ENCODE data around the gene WRAP53.

Gene WRAP53

DNA sequence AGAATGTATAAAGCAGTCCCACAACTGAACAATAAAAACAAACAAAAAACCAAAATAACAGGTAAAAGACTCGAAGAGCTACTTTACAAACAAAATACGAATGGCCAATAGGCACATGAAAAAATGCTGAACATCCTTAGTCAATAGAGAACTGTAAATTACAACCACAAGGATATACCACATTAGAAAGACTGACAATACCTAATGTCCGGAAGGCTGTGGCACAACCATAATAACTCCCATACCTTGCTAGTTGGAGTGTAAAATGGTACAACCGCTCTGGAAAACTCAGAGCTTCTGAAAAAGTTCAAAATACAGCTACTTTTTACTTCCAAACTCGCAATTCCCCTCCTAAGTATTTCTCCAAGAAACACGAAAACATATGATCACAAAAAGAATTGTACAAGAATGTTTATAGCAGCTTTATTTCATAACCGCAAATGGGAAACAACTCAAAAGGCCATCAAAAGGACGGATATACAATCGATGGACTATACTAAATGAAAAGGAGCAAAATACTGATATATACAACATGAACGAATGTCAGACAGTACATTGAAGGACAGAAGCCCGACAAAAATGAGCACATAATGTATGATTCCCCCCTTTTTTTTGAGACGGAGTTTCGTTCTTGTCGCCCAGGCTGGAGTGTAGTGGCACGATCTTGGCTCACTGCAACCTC is 3.3 kb upstream of the WRAP53 start:
- FAIRE-seq: no peak

DNA sequence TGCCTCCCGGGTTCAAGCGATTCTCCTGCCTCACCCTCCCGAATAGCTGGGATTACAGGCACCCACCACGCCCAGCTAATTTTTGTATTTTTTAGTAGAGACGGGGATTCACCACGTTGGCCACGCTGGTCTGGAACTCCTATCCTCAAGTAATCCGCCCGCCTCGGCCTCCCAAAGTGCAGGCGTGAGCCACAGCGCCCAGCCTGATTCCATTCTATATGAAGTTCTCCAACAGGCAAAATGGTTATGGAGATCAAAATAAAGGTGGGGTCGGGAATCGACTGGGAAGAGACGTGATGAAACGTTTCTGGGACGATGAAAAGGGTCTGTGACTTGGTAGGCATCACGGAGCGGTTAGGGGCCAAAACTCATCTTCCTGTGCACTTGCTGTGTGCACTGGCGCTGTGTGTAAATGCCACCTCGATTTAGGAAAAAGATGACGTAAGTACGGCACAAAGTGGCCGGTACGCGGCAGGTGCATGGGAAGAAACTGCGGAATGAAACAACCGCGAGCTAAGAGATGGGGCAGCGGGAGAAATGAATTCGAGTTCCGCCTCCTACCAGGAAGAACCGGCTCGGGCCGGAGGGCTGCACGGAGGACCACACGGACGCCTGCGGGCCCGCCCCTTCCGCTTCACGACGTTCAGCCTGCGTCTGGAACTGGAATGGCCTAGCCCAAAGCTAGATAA is 2.6 kb upstream of the WRAP53 start:
- FAIRE-seq: no peak

DNA sequence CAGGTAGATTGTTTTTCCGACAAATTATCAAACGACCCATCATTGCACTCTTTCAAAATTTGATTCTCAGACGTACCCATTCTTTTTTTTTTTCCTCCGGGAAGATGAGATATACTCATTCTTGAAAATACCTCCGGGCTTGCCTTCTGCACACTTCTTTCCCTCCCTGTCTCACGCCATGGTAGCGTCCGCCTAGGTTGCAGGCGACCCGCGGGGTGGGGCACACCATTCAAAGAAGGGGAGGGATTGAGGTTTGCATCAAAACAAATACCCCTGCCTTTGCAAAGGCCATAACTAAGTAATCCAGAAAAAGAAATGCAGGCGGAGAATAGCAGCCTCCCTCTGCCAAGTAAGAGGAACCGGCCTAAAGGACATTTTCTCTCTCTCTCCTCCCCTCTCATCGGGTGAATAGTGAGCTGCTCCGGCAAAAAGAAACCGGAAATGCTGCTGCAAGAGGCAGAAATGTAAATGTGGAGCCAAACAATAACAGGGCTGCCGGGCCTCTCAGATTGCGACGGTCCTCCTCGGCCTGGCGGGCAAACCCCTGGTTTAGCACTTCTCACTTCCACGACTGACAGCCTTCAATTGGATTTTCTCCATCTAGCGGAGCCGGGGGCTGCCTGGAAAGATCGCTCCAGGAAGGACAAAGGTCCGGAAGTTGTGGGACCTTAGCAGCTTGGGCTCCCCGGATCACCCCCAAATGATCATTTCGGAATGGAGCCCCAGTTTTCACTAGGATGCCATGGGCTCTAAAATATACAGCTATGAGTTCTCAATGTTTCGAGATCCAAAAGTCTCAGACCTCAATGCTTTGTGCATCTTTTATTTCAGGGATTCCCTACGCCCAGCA is 1.8 kb upstream of the WRAP53 start:
- no peak for FAIRE-seq

DNA sequence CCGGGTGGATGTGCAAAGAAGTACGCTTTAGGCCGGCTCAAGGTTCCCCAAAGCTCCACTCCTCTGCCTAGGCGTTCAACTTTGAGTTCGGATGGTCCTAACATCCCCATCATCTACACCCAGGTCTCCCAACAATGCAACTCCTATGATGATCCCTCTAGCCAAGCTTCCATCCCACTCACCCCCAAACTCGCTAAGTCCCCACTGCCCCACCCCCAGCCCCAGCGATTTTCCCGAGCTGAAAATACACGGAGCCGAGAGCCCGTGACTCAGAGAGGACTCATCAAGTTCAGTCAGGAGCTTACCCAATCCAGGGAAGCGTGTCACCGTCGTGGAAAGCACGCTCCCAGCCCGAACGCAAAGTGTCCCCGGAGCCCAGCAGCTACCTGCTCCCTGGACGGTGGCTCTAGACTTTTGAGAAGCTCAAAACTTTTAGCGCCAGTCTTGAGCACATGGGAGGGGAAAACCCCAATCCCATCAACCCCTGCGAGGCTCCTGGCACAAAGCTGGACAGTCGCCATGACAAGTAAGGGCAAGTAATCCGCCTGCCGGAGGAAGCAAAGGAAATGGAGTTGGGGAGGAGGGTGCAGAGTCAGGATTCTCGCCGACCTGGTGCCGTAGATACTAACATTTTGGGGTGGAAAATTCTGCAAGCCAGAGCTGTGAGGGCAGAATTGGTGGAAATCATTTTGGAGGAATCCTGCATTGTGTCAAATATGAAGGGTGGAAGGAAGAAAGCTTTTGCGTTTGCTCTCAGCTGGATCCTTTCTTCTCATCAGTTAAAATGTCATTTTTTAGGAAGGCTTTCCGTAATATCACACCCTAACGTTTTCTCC is 987 bp upstream of the WRAP53 start, which contains the start of gene TP53:
Gene TP53, minus strand, starts transcription at position 419 of the 836 bp plus-strand sequence. CDS start 10,896 bp downstream, outside the sequence.
- peak; percentile 65 for FAIRE-seq

DNA sequence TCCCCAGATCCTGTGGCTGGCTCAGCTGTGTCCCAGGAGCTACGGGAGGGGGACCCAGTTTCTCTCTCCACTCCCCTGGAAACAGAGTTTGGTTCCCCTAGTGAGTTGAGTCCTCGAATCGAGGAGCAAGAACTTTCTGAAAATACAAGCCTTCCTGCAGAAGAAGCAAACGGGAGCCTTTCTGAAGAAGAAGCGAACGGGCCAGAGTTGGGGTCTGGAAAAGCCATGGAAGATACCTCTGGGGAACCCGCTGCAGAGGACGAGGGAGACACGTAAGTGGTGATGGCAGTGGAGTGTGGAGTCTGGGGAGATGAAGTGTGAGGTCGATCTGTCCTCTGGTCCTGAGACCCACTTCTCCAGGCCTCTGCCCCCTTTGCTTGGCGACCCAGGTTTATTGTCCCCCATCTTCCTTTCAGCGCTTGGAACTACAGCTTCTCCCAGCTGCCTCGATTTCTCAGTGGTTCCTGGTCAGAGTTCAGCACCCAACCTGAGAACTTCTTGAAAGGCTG is 585 bp downstream of the WRAP53 start:
- no peak for FAIRE-seq

DNA sequence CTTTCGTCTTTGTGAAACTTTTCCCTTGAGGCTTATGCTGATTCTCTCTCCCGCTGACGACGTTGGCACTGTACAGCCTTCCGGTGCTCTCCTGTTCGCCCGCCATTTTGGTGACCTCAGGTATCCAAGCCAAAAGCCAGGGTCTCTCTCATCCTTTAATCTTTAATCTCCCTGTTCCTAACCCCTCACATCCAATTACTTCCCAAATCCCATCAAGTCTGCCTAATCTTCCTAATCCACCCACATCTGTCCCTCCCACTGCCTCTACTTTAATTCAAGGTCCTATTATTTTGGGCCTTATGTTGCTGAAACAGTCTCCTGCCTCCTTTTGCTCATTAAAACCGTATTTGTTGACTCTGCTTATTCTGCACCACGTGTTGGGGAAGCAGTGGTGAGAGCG is 7.3 kb downstream of the WRAP53 start:
- FAIRE-seq: no peak

DNA sequence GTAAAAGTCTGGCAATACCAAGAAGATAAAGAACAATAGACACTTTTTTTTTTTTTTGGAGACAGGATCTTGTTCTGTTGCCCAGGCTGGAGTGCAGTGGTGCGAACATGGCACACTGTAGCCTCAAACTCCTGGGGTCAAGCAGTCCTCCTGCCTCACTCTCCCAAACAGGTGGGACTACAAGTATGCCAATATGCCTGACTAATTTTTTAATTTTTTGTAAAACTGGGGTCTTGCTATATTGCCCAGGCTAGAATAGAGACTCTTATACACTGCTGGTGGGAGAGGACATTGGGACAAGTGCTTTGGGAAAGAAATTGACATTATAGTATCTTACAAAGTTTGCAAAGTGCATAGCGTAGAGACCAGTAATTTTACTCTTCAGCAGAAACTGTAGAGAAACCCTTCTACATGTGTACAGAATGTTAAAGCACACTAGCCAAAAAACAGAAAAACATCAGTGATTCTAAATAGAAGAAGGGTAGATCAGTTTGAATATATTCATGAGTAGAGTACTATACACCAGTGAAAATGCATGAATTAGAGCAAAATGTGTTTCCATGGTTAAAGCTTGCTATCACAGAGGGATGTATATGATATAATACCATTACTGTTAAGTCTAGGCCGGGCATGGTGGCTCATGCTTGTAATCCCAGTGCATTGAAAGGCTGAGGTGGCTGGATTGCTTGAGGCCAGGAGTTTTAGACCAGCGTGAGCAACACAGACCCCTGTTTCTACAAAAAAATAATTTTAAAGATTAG is 9.7 kb downstream of the WRAP53 start:
- no peak for FAIRE-seq

DNA sequence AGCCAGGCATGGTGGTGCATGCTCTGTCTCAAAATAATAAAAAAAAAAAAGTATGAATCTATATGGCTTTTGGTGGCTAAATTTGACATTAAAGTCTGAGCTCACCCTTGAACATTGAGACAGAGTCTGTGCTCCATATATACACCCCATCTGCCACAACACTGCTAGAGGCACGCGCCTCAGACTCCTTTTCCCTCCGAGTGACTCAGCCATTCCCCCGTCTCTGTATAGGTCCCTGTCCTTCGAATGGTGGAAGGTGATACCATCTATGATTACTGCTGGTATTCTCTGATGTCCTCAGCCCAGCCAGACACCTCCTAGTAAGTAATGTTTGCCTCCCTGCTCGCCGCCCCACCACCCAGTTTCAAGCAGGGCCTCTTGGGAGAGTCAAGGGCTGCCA is 12.2 kb downstream of the WRAP53 start:
- FAIRE-seq: no peak

DNA sequence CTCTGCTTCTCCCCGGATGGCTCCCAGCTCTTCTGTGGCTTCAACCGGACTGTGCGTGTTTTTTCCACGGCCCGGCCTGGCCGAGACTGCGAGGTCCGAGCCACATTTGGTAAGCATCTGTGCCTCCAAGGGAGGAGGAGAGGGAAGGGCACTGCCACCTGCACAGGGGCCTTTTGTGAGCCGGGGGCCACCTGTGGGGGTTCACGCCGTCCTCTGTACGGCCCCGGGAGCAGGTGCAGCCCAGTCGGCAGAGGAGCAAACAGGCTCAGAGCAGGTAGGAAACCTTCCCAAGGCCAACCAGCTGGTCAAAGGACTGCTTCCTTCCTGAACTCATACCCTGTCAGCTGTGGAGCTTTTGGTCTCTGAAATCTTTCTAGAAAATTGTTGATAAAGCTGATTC is 13.4 kb downstream of the WRAP53 start:
- no peak for FAIRE-seq

DNA sequence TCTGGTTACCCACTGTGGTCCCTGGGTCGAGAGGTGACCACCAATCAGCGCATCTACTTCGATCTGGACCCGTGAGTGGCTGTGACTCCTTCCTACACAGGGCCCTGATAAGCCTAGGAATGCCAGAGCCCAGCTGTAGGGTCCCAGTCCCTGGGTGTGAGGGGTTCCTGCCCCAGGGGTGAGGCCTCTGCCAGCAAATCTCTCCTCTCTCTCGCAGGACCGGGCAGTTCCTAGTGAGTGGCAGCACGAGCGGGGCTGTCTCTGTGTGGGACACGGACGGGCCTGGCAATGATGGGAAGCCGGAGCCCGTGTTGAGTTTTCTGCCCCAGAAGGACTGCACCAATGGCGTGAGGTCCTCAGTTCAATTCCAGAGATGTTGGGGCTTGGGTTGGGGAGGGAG is 14.5 kb downstream of the WRAP53 start:
- no peak for FAIRE-seq

DNA sequence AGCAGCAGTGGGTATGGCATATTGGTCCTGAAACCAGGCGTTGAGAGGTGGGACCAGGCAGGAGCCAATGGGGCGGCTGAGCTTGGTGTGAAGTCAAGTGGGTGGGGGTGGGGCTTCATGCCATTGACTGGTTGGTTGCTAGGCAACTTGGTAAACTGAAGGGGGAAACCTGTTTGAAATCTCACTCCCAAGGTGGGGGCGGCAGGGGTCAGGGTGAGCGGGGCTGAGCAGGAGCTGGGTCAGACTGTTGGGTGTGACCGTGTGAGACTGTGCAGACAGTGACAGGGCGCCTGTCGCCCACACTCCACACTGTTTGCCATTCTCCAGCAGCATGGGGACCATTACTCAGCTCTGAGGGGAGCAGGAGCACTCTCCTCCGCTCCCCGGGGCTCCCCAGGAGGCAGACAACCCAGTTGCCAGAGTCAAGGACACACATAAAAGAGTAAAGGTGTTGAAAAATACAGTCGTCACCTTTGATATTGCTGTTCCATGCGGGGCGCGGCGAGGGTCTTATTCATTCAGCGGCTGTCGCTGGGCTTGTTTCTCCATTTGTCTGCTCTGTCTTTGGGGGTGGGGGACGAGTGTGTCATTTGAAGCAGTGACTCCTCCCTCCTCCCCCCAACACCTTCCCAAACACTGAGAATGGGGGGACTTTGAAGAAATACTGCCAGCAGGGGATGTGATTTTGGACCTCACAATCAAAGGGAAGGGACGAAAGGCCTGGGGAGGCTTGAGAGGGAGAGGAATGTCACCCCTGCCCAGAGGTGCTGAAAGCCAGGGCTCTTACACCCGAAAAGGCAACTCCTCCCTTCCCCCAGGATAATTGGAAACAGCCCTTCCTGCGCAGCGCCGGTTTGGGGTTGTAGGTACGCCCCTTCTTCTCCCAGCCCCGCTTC is 15.6 kb downstream of the WRAP53 start:
- no peak for FAIRE-seq

DNA sequence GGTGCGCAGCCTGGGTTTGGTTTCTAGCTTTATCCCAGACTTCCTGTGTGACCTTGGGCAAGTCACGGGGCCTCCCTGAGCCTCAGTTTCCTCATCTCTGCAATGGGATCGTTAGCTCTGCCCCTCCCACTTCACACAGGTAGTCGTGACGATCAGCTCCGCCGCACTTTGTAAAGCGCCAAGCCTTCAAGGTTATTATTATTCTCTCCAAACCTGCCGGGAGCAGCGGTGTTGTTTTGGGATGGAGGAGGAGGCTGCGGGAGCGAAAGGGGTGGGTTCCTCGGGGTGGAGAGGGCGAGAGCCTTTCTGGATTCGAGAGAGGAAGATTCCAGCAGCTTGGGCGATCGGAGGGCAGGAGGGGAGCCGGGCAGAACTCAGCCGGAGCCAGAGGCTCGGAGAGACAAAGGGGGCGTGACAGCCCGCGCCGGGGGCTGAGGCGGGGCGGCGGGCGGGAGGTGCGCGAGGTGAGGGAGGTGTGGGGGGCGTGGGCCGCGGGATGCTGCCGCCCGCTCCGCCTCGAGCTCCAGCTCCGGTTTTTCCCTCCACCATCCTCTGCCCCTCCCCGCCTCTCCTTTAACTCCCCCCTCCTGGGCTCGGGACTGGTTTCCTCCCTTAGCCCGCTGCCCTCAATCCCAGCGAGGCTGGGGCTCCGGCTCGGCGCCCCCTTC is 16.5 kb downstream of the WRAP53 start, which contains the start of gene EFNB3:
Gene EFNB3, plus strand, starts transcription at position 602 of the 668 bp plus-strand sequence. CDS start 397 bp downstream, outside the sequence.
- no peak for FAIRE-seq

DNA sequence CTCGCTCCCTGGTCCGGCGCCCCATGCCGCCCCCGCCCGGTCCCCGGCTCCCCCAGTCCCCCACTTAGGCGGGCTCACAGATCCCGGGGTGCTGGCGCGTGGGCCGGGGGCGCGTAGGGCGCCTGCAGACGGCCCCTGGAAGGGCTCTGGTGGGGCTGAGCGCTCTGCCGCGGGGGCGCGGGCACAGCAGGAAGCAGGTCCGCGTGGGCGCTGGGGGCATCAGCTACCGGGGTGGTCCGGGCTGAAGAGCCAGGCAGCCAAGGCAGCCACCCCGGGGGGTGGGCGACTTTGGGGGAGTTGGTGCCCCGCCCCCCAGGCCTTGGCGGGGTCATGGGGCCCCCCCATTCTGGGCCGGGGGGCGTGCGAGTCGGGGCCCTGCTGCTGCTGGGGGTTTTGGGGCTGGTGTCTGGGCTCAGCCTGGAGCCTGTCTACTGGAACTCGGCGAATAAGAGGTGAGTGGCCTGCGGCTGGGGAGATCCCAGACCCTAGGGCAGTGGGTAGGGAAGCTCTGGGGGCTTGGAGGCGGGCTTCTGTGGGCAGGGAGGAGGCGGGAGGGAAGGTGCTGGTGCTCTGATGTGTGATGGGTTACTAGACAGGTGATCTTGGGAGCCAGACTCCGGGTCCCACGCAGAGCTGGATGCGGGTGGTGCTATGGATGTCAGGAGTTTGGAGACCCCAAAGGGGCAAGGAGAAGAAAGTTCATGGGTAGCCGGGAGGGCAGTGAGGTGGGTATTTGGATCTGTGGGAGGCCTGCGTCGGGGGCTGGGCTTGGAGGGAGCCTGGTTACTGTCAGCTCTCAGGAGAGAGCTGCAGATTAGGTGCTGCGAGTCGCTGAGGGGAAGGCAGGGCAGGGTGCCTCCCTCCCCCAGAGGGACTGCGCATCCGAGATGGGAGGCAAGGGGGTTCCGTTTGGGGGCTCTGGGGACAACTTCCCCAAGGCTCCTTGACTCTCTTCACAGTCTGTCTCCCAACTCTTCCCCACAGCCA is 17.3 kb downstream of the WRAP53 start:
- no peak for FAIRE-seq

DNA sequence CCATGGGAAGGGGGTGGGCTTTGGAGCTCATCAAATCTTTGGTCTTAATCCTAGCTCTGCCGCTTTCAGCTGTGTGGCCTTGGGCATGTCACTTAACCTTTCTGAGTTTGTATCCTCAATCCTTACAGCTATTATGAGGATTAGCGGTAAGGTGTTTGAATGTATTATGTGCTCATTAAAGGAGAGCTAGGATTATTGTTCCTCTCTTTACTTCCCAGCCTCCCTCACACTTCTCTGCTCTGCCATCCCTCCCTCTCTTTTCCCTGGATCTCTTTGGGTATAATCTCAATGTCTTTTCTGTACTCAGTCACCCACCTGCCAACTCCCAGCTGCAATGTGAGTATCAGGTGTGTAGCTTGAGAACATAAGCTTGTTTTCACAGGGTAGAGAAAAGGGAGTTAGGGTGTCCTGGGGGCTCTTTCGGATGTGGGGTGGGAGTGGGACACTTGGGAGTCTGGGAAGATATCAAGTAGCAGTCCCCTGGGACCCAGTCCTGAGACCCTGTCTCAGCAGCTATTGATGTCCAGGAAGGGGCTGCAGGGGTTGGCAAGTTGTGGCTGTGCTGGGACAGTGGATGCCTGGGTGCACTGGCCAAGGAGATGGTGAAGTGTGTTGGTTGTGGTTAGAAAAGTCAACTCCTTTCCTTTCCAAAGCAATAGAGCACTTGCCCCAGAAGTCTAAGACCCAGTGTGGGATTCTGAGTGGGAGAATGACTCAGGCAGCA is 18.5 kb downstream of the WRAP53 start:
- no peak for FAIRE-seq

DNA sequence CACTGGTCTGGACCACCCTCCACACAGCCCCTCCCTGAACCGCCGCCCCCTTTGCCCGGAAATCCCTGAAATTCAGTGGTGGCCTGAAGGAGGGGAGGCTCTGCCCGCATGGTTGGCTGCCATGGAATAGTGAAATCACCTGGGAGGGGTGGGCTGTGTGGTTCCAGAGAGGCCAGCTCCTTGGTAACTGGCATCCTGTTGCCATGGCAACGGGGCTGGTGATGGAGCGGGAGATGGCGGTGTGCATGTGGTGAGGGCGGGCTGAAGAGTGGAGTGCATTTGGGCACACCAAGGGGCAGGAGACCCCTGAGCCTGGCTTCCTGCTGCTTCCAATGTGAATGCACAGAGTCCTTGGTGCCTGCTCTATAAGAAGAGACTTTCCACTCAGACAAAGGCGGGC is 19.2 kb downstream of the WRAP53 start:
- no peak for FAIRE-seq

DNA sequence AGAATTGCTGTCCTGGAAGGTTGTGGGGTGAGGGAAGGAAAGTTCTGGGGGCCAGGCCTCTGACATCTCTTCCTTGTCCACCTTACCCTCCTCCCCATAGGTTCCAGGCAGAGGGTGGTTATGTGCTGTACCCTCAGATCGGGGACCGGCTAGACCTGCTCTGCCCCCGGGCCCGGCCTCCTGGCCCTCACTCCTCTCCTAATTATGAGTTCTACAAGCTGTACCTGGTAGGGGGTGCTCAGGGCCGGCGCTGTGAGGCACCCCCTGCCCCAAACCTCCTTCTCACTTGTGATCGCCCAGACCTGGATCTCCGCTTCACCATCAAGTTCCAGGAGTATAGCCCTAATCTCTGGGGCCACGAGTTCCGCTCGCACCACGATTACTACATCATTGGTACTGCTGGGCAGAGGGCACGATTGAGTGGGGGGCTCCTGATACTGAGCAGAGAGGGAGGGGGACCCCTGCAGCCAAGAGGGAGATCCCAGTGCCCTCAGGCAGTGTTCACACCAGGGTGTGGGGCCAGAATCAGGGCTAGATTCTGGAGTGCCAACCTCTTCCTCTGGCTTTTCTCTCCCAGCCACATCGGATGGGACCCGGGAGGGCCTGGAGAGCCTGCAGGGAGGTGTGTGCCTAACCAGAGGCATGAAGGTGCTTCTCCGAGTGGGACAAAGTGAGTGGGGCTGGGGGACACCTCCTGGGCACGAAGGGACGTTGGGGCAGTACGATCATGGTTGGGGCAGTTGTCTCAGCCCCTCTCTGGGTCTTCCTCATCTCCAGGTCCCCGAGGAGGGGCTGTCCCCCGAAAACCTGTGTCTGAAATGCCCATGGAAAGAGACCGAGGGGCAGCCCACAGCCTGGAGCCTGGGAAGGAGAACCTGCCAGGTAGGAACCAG is 19.8 kb downstream of the WRAP53 start:
- FAIRE-seq: no peak

DNA sequence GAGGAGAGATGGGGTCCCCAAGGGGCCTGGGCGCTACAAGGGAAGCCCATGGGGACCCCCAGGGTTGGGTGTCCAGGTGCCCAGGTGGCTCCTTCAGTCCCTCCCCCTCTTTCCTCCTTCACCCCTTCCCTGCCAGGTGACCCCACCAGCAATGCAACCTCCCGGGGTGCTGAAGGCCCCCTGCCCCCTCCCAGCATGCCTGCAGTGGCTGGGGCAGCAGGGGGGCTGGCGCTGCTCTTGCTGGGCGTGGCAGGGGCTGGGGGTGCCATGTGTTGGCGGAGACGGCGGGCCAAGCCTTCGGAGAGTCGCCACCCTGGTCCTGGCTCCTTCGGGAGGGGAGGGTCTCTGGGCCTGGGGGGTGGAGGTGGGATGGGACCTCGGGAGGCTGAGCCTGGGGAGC is 20.8 kb downstream of the WRAP53 start:
- FAIRE-seq: no peak
